ENCODE results near the gene AUH. TPM values are rescaled to one million over a fixed set of nuclear protein-coding genes. Genes with fewer than 3 reads are reported as not detected.
"Not testable (repeated sequence)": the region's sequence is repeated elsewhere in the genome, so short reads cannot be mapped to it uniquely, and the experiment has no call there.

Gene AUH
- total RNA-seq, 1 donor from 2014 or later, result 8.8 TPM

DNA sequence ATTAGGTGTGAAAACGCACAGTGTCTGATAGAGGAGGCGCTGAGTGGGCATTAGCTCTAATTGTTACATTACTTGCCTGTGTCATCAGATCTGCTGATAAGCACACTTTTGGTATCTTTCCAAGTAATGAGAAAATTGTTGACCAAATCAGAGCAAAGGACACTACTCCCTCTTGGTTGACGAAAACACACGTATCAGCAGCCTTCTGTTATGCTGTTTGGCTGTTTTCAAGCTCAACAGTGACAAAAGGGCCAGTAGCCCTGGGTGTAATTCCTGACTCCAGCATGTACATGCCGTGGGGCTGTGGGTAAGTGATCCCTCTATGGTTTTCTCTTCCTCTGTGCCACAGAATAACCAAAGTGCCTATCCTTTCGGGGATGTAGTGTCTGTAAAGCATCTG lies 151.4 kb downstream of the AUH start:
- no peak for DNase-seq (ENCODE audit: low read depth, low spot score)

- DNase-seq (ENCODE audit: low read depth, low spot score), result no peak
Observed at GRCh38 chr9:91208837-91209236, 152.9 kb downstream of the AUH start.

DNA sequence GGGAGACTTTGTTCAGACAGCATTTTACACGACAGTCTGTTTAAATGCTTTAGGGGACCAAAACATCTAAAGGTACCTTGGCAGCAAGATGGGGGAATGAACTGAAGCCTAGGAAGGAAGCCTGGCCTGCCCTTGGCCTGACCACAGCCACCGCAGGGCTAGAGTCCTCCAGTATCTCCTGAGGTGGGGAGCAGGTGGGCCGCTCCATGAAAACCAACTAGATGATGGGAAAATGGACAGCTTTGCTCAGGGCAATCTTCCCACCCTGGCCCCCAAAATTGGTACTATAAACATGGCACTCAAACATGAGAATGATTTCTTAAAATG lies 153.3 kb downstream of the AUH start:
- DNase-seq (ENCODE audit: low read depth, low spot score), result no peak

DNA sequence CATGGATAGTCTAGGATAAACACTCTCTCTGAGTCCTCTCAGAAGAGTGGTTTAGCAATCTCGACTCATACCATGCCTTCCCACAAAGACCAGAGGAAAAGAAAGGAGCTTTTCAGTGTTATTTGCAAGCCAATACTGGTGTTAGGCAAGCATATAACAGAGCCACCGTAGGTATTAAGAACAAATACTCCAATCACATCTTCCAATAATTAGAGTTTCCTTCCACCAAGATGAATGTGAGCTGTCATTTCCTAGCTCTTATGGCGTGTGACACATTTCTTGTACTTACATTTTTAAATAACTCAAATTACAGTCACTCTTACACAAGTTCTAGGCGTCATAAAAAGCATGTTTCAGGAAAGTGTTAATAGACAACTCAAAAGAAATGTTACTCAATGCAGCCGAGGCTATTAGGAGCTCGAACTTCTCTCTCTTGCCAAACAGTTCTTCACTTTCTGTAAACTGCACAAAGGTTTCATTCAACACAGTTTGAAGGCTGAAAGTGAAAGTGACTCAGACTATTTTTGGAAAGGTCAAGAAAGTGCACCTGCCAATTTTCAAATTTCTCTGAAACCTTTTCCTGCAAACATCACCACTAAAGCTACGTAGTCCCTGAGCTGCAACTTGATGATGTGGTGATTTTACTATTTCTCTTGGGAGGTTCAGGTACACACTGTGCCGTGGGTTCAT lies 153.8 kb downstream of the AUH start:
- no peak for DNase-seq (ENCODE audit: low read depth, low spot score)

- DNase-seq (ENCODE audit: low read depth, low spot score), result no peak
Observed at GRCh38 chr9:91207397-91207728, 154.4 kb downstream of the AUH start.

GRCh38 chr9:91206806-91207205 lies 154.9 kb downstream of the AUH start:
- no peak for DNase-seq (ENCODE audit: low read depth, low spot score)

- DNase-seq (ENCODE audit: low read depth, low spot score), result no peak
Observed at GRCh38 chr9:91202736-91203283, 158.9 kb downstream of the AUH start.

DNA sequence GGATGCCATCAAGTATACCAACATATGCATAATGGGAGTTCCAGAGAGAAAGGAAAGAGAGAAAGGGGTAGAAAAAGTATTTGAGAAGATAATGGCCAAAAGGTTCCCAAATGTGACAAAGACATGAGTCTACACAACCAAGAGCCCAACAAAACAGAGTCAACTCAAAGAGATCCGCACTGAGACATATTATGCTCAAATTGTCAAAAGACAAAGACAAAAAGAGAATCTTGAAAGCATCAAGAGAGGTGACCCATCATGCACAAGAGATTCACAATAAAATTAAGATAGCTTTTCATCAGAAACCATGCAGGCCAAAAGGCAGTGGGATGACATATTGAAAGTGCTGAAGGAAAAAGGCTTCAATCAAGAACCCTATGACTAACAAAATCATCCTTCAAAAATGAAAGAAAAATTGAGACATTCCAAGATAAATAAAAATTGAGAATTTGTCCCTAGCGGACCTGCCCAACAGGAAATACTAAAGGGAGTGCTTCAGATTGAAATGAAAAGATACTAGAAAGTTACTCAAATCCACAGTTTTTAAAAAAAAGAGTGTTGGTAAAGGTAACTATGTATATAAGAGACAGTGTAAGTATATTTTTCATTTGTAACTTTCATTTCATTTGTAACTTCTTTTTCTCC lies 160.9 kb downstream of the AUH start:
- no peak for DNase-seq (ENCODE audit: low read depth, low spot score)

DNA sequence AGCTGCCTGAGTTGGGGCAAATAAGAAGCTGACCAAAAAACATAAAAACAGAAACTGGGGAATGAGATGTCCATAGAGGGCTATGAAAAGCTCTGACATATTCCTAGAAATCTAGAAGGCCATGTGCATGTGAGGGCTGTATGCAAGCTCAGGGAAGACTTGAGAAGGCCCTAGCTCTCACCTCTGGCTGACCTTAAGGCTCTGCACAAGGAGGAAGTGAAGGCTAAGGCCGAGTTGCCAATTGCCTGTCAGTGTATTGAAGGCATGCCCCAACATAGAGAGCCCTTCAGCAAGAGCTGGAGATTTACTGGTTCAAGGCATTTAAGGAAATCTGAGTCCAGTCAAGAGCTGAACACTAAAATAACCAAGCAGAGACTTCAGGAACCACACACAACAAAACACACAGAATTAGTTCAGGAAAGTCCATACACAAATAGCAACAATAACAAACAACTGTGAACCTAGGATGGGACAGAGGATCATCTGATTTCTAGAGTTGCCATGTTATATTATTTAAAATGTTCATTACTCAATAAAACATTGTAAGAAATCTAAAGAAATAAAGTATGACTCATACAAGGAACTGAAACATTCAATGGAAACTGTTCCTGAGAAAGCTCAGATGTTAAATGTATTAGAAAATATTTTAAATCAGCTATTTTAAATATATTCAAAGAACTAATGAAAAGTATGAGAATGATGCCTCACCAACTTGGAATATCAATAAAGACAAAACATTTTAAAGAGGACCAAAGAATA lies 161.8 kb downstream of the AUH start:
- no peak for DNase-seq (ENCODE audit: low read depth, low spot score)

- not testable (repeated sequence) for DNase-seq (ENCODE audit: low read depth, low spot score)
Observed at GRCh38 chr9:91198881-91199280, 162.8 kb downstream of the AUH start.

GRCh38 chr9:91198405-91198804 lies 163.3 kb downstream of the AUH start:
- DNase-seq (ENCODE audit: low read depth, low spot score), result no peak

GRCh38 chr9:91197232-91198181 lies 164.2 kb downstream of the AUH start:
- no peak for DNase-seq (ENCODE audit: low read depth, low spot score)

GRCh38 chr9:91196103-91196950 lies 165.4 kb downstream of the AUH start:
- no peak for DNase-seq (ENCODE audit: low read depth, low spot score)

DNA sequence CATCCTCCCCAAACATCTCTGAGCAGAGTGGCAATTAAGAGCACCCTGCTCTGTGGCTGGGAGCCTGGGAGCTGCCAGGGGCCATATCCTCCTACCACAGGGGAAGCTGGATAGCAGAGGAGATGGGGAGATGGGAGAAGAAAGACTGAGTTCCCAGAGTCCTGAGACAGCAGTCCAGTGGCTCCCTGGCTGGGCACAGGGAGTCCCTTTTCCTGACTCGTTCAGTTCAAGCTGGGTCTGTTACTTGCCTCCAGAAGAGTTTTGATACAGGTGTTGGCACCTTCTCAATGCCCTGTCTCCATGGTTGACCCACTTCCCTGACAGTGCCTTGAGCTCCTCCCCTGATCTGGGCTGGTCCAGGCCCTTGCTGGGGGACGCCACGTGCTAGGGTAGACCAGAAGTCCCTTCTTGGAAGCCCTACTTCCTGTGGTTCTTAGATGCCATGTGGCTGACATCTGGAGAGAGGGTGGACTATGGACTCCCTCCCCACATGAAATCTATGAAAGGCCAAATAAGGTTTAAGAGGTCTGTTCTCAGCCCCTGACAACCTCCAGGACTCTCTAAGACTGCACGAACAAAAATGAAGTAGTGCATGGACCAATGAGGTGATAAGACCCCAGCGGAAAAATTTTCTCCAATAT lies 166.2 kb downstream of the AUH start:
- DNase-seq (ENCODE audit: low read depth, low spot score), result no peak

GRCh38 chr9:91193658-91194391 lies 167.9 kb downstream of the AUH start:
- peak; percentile 63 for DNase-seq (ENCODE audit: low read depth, low spot score)

DNA sequence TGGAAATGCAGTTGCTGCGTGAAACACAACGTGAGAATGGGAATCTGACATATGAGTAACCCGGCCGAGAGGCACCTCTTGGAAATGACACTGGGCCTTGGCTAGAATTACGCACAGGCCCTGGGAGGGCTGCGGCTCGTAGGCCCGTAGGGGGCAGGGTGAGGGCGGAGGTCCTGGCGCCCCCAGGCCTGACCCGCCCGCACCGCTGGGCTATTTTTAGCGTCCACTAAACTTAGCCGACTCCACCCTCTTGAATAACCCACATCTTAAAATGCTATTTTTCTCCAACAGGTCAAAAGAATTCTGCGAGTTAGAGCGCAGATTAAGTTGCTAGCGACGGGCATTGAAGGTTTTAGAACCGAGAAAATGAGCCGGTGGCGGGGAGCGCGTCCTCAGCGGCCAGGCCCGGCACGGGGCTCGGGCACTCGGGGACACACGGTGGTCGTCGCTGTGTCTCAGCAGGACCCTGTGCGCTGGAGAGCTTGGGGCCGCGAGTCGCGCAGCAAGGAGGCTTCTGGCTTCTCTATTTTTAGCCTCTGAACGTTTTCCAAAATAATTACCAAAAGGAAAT lies 168.5 kb downstream of the AUH start:
- peak; percentile 89 for DNase-seq (ENCODE audit: low read depth, low spot score)

GRCh38 chr9:91192381-91193086 lies 169.2 kb downstream of the AUH start:
- DNase-seq (ENCODE audit: low read depth, low spot score), result no peak

Measured in pulmonary artery endothelial cell (primary cell).